ENCODE measurements around the gene AKAP17A.

- TF ChIP-seq, protein P1, sequence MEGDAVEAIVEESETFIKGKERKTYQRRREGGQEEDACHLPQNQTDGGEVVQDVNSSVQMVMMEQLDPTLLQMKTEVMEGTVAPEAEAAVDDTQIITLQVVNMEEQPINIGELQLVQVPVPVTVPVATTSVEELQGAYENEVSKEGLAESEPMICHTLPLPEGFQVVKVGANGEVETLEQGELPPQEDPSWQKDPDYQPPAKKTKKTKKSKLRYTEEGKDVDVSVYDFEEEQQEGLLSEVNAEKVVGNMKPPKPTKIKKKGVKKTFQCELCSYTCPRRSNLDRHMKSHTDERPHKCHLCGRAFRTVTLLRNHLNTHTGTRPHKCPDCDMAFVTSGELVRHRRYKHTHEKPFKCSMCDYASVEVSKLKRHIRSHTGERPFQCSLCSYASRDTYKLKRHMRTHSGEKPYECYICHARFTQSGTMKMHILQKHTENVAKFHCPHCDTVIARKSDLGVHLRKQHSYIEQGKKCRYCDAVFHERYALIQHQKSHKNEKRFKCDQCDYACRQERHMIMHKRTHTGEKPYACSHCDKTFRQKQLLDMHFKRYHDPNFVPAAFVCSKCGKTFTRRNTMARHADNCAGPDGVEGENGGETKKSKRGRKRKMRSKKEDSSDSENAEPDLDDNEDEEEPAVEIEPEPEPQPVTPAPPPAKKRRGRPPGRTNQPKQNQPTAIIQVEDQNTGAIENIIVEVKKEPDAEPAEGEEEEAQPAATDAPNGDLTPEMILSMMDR (CRISPR knock-in tag; IDR thresholded peaks at IDR 0.05), result no peak
- TF ChIP-seq PHF5A (CRISPR knock-in tag; IDR thresholded peaks at IDR 0.05; ENCODE audit: low read depth, unreplicated experiment), result no peak
Measured at GRCh38 chrX:1577845-1578244, 13.6 kb upstream of the AKAP17A start.

All from HepG2 (cell line).